ENCODE data around the gene CATSPER2.
"Not testable (repeated sequence)": the region's sequence is repeated elsewhere in the genome, so short reads cannot be mapped to it uniquely, and the experiment has no call there.

The CATSPER2 gene

DNA sequence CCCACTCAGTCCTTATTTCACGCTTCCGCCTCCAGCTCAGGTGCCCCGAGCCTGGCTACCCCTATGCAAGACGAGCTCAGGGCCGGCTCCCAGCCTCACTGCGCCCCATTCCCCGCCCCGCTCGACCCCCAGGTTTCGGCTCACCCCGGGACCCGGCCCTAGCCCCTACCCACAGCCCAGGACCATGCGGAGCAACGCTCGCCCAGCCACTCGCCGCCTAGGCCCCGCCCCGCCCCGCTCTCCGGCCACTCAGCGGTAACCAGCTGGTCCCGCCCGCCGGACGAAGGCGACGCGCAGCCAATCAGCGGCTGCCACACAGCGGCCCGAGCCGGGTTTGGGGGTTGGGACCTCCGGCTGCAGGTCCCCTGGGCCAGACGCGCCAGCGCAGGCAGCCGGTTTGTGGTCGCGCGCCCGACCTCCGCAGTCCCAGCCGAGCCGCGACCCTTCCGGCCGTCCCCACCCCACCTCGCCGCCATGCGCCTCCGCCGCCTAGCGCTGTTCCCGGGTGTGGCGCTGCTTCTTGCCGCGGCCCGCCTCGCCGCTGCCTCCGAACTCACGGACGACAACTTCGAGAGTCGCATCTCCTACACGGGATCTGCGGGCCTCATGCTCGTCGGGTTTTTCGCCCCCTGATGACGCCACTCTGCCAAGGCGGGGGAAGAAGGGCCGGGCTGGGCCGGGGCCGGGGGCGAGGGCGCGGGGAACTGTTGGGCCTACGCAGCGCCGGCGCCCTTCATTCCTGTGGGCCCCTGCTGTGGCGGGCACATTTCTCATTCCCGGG is at the start of gene CATSPER2:
TSS of gene CATSPER2 (minus strand) at position 196 of the 781 bp plus-strand sequence. CDS start 783 bp downstream, outside the sequence.
- DNase-seq: no peak

- not testable (repeated sequence) for DNase-seq
Measured at GRCh38 chr15:43693148-43694022, 44.7 kb upstream of the CATSPER2 start, which contains the start of gene CKMT1A. Gene CKMT1A (plus strand): TSS chr15:43693859. CDS start chr15:43694051, 192 bp downstream.

- DNase-seq: not testable (repeated sequence)
Measured at GRCh38 chr15:43692679-43693078, 44.0 kb upstream of the CATSPER2 start.

GRCh38 chr15:43689604-43690301 is 41.1 kb upstream of the CATSPER2 start:
- DNase-seq: not testable (repeated sequence)

GRCh38 chr15:43674175-43674574 is 25.5 kb upstream of the CATSPER2 start:
- not testable (repeated sequence) for DNase-seq

DNA sequence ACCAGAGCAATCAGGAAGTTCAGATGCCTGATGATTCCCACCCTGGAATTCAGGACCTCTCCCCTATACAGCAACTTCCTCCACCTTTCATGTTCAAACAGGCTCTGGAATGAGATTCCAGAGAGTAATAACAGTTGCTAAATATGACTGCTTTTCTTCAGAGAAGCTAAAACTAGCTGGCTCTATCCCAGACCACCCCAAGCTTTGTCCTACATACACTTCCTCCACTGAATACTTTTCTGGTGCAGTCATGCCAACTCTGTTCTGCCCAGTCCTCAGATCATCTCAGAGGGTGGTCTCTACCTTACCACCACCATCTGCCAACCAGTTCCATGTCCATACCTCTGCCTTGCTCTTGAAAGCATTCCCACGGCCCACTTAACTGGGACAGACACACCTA is 17.5 kb upstream of the CATSPER2 start:
- not testable (repeated sequence) for DNase-seq

- not testable (repeated sequence) for DNase-seq
Measured at GRCh38 chr15:43663333-43663732, 14.7 kb upstream of the CATSPER2 start.

DNA sequence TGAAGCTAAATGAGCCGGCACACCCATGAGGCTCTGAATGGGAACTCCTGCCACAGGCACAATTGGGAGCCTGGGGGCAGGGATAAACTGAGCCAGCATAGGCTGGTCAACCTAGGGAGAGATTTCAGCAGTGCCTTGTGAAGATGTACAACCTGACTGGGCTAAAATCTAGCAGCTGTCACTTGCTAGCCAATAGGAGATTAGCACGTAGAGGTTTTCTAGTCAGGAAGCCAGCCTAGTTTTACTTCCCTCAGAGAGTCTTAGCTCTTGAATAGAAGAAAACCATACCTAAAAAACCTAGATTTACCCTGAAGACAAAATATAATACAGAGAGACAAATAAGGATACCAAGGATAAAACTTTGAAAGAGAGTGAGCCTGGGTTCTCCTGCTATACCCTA is 13.6 kb upstream of the CATSPER2 start:
- not testable (repeated sequence) for DNase-seq

GRCh38 chr15:43659727-43660126 is 11.1 kb upstream of the CATSPER2 start:
- not testable (repeated sequence) for DNase-seq

- not testable (repeated sequence) for DNase-seq
Measured at GRCh38 chr15:43649430-43649926, 834 bp upstream of the CATSPER2 start.

GRCh38 chr15:43638464-43639204 is 10.0 kb downstream of the CATSPER2 start:
- DNase-seq: not testable (repeated sequence)

DNA sequence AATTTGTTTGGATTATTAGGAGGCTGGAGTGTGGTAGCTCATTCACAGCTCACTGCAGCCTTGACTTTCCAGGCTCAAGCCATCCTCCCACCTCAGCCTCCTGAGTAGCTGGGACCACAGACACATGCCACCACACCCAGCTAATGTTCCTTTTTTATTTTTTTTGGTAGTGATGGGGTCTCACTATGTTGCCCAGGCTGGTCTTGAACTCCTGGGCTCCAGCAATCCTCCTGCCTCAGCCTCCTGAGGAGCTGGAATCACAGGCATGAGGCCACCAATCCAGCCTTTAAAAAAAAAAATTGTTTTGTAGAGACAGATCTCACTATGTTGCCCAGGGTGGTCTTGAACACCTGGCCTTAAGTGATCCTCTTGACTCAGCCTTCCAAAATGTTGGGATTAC is 21.7 kb downstream of the CATSPER2 start:
- not testable (repeated sequence) for DNase-seq

DNA sequence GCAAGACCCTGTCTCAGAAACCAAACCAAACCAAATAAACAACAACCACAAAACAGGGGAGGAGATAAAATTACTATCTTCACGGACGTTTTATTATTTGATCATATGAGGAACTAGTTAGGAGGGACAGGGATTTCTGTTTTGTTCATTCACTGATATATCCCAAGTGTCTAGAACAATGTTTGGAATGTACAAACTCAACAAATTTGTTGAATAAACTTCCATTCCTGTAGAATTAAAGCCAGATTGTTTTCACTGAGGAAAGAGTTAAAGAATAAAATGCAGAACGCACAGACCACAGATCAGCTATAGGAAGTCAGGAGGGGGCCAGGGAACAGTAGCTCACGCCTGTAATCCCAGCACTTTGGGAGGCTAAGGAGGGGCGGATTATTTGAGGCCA is 23.5 kb downstream of the CATSPER2 start:
- DNase-seq: no peak

- not testable (repeated sequence) for DNase-seq
Measured at GRCh38 chr15:43622068-43622799, 26.4 kb downstream of the CATSPER2 start.

DNA sequence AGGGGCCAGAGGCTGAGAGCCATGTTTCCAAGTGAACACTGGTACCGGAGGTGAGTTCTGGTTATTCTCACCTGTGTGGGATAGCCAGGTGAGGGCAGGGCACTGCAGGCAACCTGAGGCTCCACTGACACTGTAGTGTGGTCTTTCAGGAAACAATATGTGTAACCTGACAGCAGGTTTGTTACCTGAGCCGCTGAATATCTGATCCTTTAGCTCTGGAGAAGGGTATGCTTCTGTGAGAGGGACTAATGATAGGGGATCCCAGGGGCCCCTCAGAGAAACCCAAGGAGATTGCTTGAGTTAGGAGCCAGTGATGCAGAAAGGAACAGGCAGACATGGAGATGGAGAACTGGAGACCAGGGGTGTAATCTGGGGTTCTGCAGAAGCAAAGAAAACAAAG is 29.9 kb downstream of the CATSPER2 start, which contains the start of gene STRC:
TSS of gene STRC (minus strand) at position 101 of the 400 bp plus-strand sequence. CDS start at position 23, 78 bp downstream.
- DNase-seq: not testable (repeated sequence)

GRCh38 chr15:43617750-43618149 is 30.9 kb downstream of the CATSPER2 start:
- not testable (repeated sequence) for DNase-seq

- DNase-seq: not testable (repeated sequence)
Measured at GRCh38 chr15:43602233-43602632, 46.4 kb downstream of the CATSPER2 start.

- not testable (repeated sequence) for DNase-seq
Measured at GRCh38 chr15:43600200-43600599, 48.4 kb downstream of the CATSPER2 start.

DNA sequence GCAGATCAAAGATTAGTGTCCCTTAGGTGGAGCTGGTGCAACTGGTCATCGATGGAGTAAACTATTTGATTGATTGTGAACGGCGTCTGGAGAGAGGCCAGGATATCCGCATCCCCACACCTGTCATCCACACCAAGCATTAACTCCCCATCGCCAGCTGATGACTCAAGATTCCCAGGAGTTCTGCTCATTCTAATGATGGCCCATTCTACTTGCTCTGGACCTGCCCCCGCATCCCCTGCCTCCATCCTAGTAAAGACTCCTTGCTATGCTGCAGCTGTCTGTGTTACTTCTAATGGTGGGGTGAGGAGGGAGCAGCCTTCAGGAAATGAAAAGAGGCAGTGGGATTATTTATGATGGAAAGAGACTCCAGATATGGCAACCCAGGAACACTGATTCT is 49.5 kb downstream of the CATSPER2 start:
- DNase-seq: not testable (repeated sequence)

DNA sequence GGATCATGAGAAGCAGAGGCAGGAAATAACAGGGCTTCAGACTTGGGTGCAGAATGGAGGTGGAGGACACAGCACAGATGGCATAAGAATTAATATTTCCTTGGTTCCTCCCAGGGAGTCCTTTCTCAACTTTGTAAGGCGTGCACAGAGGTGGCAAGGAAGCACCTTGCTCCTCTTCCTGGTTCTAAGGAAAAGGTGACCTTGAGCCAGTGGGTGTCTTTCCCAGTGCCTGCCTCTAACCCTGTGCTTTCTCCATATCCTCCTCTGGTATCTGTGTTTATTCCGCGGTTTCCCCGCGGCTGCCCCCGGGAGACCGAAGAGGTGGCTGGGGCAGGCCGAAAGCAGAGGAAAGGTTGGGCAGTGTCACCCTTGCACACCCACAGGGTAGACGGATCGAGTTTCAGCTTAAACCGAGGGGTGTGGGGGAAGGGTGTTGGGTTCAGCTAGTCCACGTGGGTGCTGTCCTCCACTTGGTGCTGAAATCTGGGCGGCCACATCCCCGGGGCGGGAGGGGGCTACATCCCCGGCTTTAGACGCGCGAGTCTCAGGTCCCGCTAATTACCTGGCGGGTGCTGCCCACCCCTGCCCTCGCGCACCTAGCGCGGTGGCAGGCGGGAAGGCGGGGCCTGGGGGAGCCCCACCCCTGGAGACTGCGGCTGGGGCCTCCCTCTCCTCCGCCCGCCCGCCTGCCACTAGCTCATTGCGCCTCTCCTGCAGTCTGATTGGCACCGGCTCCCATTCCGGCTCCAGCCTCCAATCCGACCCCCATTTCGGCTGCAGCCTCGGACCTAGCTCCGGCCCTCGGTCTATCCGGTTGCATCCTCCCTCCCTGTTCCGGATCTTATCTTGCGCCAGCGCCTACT is 55.1 kb downstream of the CATSPER2 start, which contains the start of gene CKMT1B:
TSS of gene CKMT1B (plus strand) at position 700 of the 863 bp plus-strand sequence. CDS start 192 bp downstream, outside the sequence.
- DNase-seq: not testable (repeated sequence)
